Spleen (tissue), 7 donors: ENCODE measurements around the gene MFSD2A.

Experiments
- CTCF ChIP-seq, 11 experiments: fragments of 200-600 bp in 7 of 11; fragments of 450-650 bp in 4 of 11; sonication (generic) in 4 of 11; IDR thresholded peaks in 8 of 11; conservative IDR thresholded peaks in 3 of 11; 1 replicate in 7 of 11; 2 replicates in 4 of 11; pipeline versions ENCODE4 v1.4.0 to v1.8.0; 2016 to 2021; ENCODE audit warnings: antibody characterized with exemption in 11 of 11, inconsistent platforms in 4 of 11, mild to moderate bottlenecking in 1 of 11
- POLR2A ChIP-seq, 3 donors: fragments of 450-650 bp; IDR thresholded peaks; one replicate each; pipeline ENCODE4 v1.5.1; 2017; ENCODE audit warnings: antibody characterized with exemption in 3 of 3, mild to moderate bottlenecking in 1 of 3
- POLR2AphosphoS5 ChIP-seq, 3 donors: sonication (generic); formaldehyde crosslinking; IDR thresholded peaks; one replicate each; pipeline ENCODE4 v1.5.1; 2017; ENCODE audit warnings: antibody characterized with exemption in 3 of 3
- donor health status: DM: no; HTN: no; CAD: no; lungs with moderate emphysema.
- donor health status: DM: no; HTN: no; CAD: no.
- donor health status: DM: no; HTN: no; CAD: no.

- TF ChIP-seq CTCF (IDR thresholded peaks at IDR 0.05 in 8 of 11, conservative IDR thresholded peaks at IDR 0.05 in 3 of 11) (no peak), POLR2A (IDR thresholded peaks at IDR 0.05) (no peak), POLR2AphosphoS5 (IDR thresholded peaks at IDR 0.05) (no peak)
These were observed 21.8 kb downstream of the MFSD2A start for GRCh38 chr1:39976732-39977131.
